MM.1S (cell line): Measurements from ENCODE around the gene DNAH6.

Source experiments
- EZH2 ChIP-seq: fragments of 300-600 bp; sonication (generic); optimal IDR thresholded peaks from 2 replicates; pipeline ENCODE3; 2017; ENCODE audit warnings: low read depth, mild to moderate bottlenecking, antibody characterized with exemption, low read length, mixed read lengths
- TF ChIP-seq, protein P1 (sequence below): fragments of 300-600 bp; sonication (generic); IDR thresholded peaks from 2 replicates; pipeline ENCODE4 v1.5.1; 2016; ENCODE audit warnings: antibody characterized with exemption, low read length, mixed read lengths

DNA sequence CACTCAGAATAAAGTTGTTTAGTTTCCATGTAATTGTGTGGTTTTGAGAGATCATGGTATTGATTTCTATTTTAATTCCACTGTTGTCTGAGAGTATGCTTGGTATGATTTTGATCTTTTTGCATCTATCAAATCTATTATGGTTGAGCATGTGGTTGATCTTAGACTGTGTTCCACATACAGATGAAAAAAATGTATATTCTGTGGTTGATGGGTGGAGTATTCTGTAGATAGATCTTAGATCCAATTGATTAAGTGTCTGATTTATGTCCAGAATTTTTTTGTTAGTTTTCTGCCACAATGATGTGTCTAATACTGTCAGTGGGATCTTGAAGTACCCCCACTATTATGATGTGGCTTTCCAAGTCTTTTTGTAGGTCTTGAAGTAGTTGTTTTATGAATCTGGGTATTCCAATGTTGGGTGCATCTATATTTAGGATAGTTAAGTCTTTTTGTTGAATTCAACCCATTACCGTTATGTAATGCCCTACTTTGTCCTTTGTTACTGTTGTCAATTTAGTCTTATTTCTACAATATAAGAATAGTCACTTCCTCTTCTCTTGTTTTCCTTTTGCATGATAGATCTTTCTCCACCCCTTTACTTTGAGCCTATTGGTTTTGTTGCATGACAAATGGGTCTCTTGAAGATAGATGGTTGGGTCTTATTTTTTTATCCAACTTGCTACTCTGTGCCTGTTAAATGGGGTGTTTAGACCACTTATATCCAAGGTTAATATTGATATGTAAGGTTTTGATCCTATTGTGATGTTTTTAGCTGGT lies 262.8 kb downstream of the DNAH6 start:
- no peak for TF ChIP-seq EZH2
- TF ChIP-seq, protein P1, sequence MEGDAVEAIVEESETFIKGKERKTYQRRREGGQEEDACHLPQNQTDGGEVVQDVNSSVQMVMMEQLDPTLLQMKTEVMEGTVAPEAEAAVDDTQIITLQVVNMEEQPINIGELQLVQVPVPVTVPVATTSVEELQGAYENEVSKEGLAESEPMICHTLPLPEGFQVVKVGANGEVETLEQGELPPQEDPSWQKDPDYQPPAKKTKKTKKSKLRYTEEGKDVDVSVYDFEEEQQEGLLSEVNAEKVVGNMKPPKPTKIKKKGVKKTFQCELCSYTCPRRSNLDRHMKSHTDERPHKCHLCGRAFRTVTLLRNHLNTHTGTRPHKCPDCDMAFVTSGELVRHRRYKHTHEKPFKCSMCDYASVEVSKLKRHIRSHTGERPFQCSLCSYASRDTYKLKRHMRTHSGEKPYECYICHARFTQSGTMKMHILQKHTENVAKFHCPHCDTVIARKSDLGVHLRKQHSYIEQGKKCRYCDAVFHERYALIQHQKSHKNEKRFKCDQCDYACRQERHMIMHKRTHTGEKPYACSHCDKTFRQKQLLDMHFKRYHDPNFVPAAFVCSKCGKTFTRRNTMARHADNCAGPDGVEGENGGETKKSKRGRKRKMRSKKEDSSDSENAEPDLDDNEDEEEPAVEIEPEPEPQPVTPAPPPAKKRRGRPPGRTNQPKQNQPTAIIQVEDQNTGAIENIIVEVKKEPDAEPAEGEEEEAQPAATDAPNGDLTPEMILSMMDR = no peak
